RWPE1 (cell line): ENCODE measurements around the gene PADI3.

ENCODE experiments used
- CTCF ChIA-PET: fragments of 350-600 bp; sonication (Branson Sonifier 250); formaldehyde crosslinking; extraction: SDS; loops from one replicate; lab custom pipeline; 2021; lab: Yijun Ruan, JAX
- POLR2A ChIA-PET: fragments of 400-600 bp; formaldehyde crosslinking; extraction: SDS; loops from one replicate; lab custom pipeline; 2020; ENCODE audit warnings: antibody characterized with exemption; ENCODE audit not compliant: low non-redundant PET; lab: Yijun Ruan, JAX
- DNase-seq: peaks from one replicate; pipeline ENCODE4 v3.0.0; 2012; ENCODE audit warnings: low spot score
- H3K27ac ChIP-seq: fragments of 450-650 bp; 2 replicates; pipeline ENCODE4 v1.5.1; 2017
- TF ChIP-seq, protein P1 (sequence below): fragments of 450-650 bp; conservative IDR thresholded peaks from 2 replicates; pipeline ENCODE4 v1.5.1; 2017; ENCODE audit warnings: low read depth, mild to moderate bottlenecking

PADI3 gene

DNA sequence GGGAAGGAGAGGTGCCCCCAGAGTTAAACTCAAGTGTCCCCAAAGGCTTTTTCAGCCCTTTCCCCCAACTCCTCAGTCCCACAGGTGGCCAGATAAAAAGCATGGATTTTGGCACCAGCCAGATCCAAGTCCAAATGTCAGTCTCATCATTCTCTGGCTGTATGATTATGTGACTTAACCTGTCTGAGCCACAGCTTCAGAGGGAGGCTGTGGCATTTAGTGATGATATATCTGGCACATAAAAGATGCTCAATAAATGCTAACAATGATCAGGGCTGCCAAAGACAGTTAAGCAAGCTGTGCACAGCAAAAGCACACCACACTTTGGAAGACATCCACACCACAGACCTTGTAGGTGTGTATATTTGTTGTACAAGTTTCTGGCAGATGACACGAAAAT lies 5.6 kb upstream of the PADI3 start:
- POLR2A ChIA-PET = no interaction called here
- CTCF ChIA-PET = no interaction called here
- no peak for DNase-seq
- TF ChIP-seq, protein P1, sequence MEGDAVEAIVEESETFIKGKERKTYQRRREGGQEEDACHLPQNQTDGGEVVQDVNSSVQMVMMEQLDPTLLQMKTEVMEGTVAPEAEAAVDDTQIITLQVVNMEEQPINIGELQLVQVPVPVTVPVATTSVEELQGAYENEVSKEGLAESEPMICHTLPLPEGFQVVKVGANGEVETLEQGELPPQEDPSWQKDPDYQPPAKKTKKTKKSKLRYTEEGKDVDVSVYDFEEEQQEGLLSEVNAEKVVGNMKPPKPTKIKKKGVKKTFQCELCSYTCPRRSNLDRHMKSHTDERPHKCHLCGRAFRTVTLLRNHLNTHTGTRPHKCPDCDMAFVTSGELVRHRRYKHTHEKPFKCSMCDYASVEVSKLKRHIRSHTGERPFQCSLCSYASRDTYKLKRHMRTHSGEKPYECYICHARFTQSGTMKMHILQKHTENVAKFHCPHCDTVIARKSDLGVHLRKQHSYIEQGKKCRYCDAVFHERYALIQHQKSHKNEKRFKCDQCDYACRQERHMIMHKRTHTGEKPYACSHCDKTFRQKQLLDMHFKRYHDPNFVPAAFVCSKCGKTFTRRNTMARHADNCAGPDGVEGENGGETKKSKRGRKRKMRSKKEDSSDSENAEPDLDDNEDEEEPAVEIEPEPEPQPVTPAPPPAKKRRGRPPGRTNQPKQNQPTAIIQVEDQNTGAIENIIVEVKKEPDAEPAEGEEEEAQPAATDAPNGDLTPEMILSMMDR = no peak
- peak overlapping the region; percentile 64 for H3K27ac ChIP-seq

GRCh38 chr1:17244821-17245740 lies 3.8 kb upstream of the PADI3 start:
- H3K27ac ChIP-seq = peak overlapping the region; percentile 82
- ChIA-PET CTCF (interaction anchor here (0.5 to 1.0 kb wide), 2 partner anchors 8 to 187 kb away, joined by 3 to 5 read pairs; no protein-coding TSS in a partner anchor), POLR2A (interaction anchor here (0.6 kb wide), 2 partner anchors 118 to 122 kb away, joined by 4 read pairs; no protein-coding TSS in a partner anchor)
- TF ChIP-seq, protein P1 = no peak
- DNase-seq = peak; percentile 75

DNA sequence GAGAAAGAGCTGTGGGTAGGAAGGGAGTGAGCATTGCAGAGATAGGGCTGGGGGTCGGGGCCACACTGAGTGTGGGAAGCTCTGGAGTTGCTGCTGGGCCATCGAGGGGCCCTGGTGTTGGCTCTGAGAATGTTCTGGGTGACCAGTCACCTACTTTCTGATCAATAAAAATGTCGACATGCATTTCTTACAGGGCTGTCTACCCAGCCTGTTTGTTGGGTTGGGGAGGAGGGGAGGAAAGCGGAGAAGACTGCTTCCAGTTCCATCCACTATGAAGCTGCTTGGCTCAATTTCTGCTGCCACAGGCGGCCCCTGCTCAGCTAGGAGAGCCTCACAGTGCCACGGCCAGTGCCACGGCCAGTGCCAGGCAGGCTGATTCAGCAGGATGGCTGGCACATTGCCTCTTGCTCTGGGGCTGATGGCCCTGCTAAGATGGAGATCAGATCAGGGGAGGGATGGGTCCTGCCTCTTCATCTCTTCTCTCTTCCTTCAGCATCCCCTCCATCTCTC lies 3.0 kb upstream of the PADI3 start:
- peak overlapping the region; percentile 82 for H3K27ac ChIP-seq
- DNase-seq = no peak
- TF ChIP-seq, protein P1 = no peak
- ChIA-PET CTCF (interaction anchor here (1.0 kb wide), 2 partner anchors 9 to 120 kb away, joined by 3 to 5 read pairs; no protein-coding TSS in a partner anchor), POLR2A (no interaction called here)

DNA sequence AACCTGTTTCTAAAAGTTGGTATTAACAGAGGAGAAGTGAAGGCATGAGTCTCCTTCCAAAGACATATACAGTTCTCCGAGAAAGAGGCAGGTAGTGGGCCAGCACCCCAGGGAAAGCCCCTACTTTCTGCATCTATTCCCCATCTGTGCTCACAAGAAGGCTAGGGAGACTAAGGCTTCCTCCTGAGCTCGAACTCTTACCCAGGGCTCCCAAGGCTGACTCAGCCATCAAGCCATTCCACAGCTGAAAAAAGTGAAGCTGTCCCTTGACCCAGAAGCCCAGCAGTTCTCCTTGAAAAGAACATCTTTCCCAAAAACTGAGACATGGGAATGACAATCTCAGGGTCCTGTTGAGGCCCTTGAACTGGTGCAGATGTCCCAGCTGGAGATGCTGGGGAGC lies 1.9 kb upstream of the PADI3 start:
- no peak for DNase-seq
- ChIA-PET CTCF (interaction anchor here (0.7 kb wide), 1 partner anchor 60 kb away, joined by 4 read pairs; no protein-coding TSS in a partner anchor), POLR2A (no interaction called here)
- TF ChIP-seq, protein P1 = no peak
- H3K27ac ChIP-seq = peak overlapping the region; percentile 56

DNA sequence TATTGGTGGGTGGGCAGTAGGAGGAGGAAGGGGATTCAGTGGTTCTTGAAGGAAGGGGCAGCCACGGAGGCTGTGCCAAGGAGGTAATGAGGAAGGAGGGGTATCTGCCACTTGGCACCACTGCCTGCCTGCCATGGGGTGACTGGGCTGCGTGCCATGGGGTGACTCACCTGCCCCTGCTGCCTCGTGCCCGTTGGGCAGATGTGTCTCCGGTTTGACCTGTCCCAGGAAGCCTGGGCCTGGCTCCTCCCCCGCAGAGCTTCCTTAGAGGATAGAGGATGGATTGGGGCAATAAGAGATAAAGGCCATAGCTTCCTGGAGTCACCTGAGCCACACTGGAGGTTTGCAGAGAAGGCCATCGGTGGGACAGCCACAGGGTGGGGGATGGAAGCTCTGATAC lies 1.7 kb downstream of the PADI3 start:
- TF ChIP-seq, protein P1 = no peak
- peak overlapping the region; percentile 74 for H3K27ac ChIP-seq
- POLR2A ChIA-PET = no interaction called here
- CTCF ChIA-PET = interaction anchor here (0.6 to 1.1 kb wide), 4 partner anchors 13 to 170 kb away, joined by 3 to 5 read pairs (median 3); no protein-coding TSS in a partner anchor
- peak; percentile 93 for DNase-seq

- no peak for DNase-seq
- ChIA-PET POLR2A (no interaction called here), CTCF (interaction anchor here (0.6 to 1.1 kb wide), 2 partner anchors 13 to 85 kb away, joined by 3 to 5 read pairs; no protein-coding TSS in a partner anchor)
- TF ChIP-seq, protein P1 = no peak
- H3K27ac ChIP-seq = peak overlapping the region; percentile 74
These were observed 2.3 kb downstream of the PADI3 start for GRCh38 chr1:17251246-17251645.
